Upper lobe of right lung (tissue), 1 donor: ENCODE measurements around the gene FAM25G. TPM values are rescaled to one million over a fixed set of nuclear protein-coding genes. Genes with fewer than 3 reads are reported as not detected.

Source experiments
- ATAC-seq: fragments of 200-7000 bp; cut with Tn5 transposase; one replicate; pipeline ENCODE4 v1.9.1; 2020; ENCODE audit warnings: mild to moderate bottlenecking, moderate library complexity
- DNase-seq: peaks from one replicate; pipeline ENCODE4 v3.0.0-alpha.2; 2020
- H3K27ac ChIP-seq: fragments of 200-600 bp; one replicate; pipeline ENCODE4 v1.8.0; 2022
- H3K27me3 ChIP-seq: fragments of 200-600 bp; one replicate; pipeline ENCODE4 v1.8.0; 2022; ENCODE audit warnings: mild to moderate bottlenecking
- H3K36me3 ChIP-seq: fragments of 200-600 bp; one replicate; pipeline ENCODE4 v1.8.0; 2022
- H3K4me1 ChIP-seq: fragments of 200-600 bp; one replicate; pipeline ENCODE4 v1.8.0; 2022
- H3K4me3 ChIP-seq: fragments of 200-600 bp; one replicate; pipeline ENCODE4 v1.8.0; 2022; ENCODE audit warnings: mild to moderate bottlenecking
- H3K9me3 ChIP-seq: fragments of 200-600 bp; one replicate; pipeline ENCODE4 v1.8.0; 2022
- CTCF ChIP-seq: fragments of 200-600 bp; IDR thresholded peaks from one replicate; pipeline ENCODE4 v1.8.0; 2022; ENCODE audit warnings: antibody characterized with exemption
- intact Hi-C: fragments of 100-400 bp; cut with DNase I; formaldehyde crosslinking; loops from one replicate; pipeline ENCODE4 v1.11.0; 2022
- total RNA-seq: library from RNA; stranded (reverse); fragmentation: NEBNext Ultra II Directional; extraction: Animal tissue kit (Norgen Biotek cat#: 25700); gene quantifications from one replicate; pipeline ENCODE4 v1.2.1, GENCODE V29; 2021
- donor health status: DM: no; HTN: yes; CAD: no; lungs with severe emphysema.

Gene FAM25G
- total RNA-seq, 1 donor from 2014 or later = not detected

GRCh38 chr10:47454780-47455058, 36.8 kb downstream of the FAM25G start:
- TF ChIP-seq CTCF = no peak
- no peaks in the 10 kb centered on the region for H3K4me1 ChIP-seq
- DNase-seq = no peak
- no peaks in the 10 kb centered on the region for H3K27me3 ChIP-seq
- no peak for ATAC-seq
- no peak overlapping the region for H3K4me3 ChIP-seq
- H3K27ac ChIP-seq = no peak overlapping the region
- intact Hi-C loops = no loop called here
- H3K36me3 ChIP-seq = no peaks in the 10 kb centered on the region
- no peaks in the 10 kb centered on the region for H3K9me3 ChIP-seq

- H3K9me3 ChIP-seq = no peaks in the 10 kb centered on the region
- no peaks in the 10 kb centered on the region for H3K4me1 ChIP-seq
- H3K27me3 ChIP-seq = no peaks in the 10 kb centered on the region
- no peak overlapping the region for H3K27ac ChIP-seq
- intact Hi-C loops = no loop called here
- no peak for TF ChIP-seq CTCF
- ATAC-seq (no peak), DNase-seq (peak; percentile 46)
- H3K36me3 ChIP-seq = no peaks in the 10 kb centered on the region
- no peak overlapping the region for H3K4me3 ChIP-seq
Observed at GRCh38 chr10:47454008-47454779, 37.3 kb downstream of the FAM25G start.

GRCh38 chr10:47453141-47454007, 38.1 kb downstream of the FAM25G start:
- Histone ChIP-seq H3K4me3 (no peak overlapping the region), H3K27me3 (no peaks in the 10 kb centered on the region), H3K4me1 (no peaks in the 10 kb centered on the region), H3K36me3 (no peaks in the 10 kb centered on the region), H3K9me3 (no peaks in the 10 kb centered on the region), H3K27ac (no peak overlapping the region)
- no peak for TF ChIP-seq CTCF
- intact Hi-C loops = no loop called here
- ATAC-seq = no peak
- no peak for DNase-seq

- no peaks in the 10 kb centered on the region for H3K4me1 ChIP-seq
- H3K27me3 ChIP-seq = no peaks in the 10 kb centered on the region
- intact Hi-C loops = no loop called here
- no peak overlapping the region for H3K4me3 ChIP-seq
- H3K27ac ChIP-seq = no peak overlapping the region
- ATAC-seq (no peak), DNase-seq (peak; percentile 48)
- H3K36me3 ChIP-seq = no peaks in the 10 kb centered on the region
- no peaks in the 10 kb centered on the region for H3K9me3 ChIP-seq
- no peak for TF ChIP-seq CTCF
Observed at GRCh38 chr10:47452495-47453140, 38.9 kb downstream of the FAM25G start.

GRCh38 chr10:47451998-47452494, 39.5 kb downstream of the FAM25G start:
- TF ChIP-seq CTCF = no peak
- no peak for ATAC-seq
- peak; percentile 42 for DNase-seq
- no peak overlapping the region for H3K4me3 ChIP-seq
- intact Hi-C loops = no loop called here
- no peaks in the 10 kb centered on the region for H3K36me3 ChIP-seq
- no peaks in the 10 kb centered on the region for H3K4me1 ChIP-seq
- H3K9me3 ChIP-seq = no peaks in the 10 kb centered on the region
- no peaks in the 10 kb centered on the region for H3K27me3 ChIP-seq
- no peak overlapping the region for H3K27ac ChIP-seq
